SK-N-SH (cell line): ENCODE data around the gene EHBP1L1. TPM values are rescaled to one million over a fixed set of nuclear protein-coding genes. Genes with fewer than 3 reads are reported as not detected.

Experiments used
- CTCF ChIA-PET: fragments of 300-600, 350-600 bp; formaldehyde crosslinking; extraction: SDS; loops from one replicate; lab custom pipeline; 2021; lab: Yijun Ruan, JAX
- POLR2A ChIA-PET: fragments of 350-600 bp; sonication (Branson Sonifier 250); formaldehyde crosslinking; extraction: SDS; loops from one replicate; lab custom pipeline; 2020; ENCODE audit warnings: antibody characterized with exemption, inconsistent platforms; lab: Yijun Ruan, JAX
- DNase-seq: peaks from one replicate; pipeline ENCODE4 v3.0.0; 2012
- H2AFZ ChIP-seq: fragments of 200-600 bp; sonication (generic); 2 replicates; pipeline ENCODE4 v1.8.1; 2016; ENCODE audit warnings: antibody characterized with exemption, mild to moderate bottlenecking, low read depth
- H3F3A ChIP-seq: fragments of 200-600 bp; sonication (generic); replicated peaks from 2 replicates; pipeline ENCODE3; 2016; ENCODE audit warnings: antibody characterized with exemption, mild to moderate bottlenecking; ENCODE audit not compliant: insufficient read depth
- H3K27ac ChIP-seq, 2 experiments: fragments of 200-500 bp in 1 of 2; fragments of 200-600 bp in 1 of 2; sonication (Bioruptor generic) in 1 of 2; sonication (generic), shearing (Covaris generic) in 1 of 2; 2 replicates each; pipeline versions ENCODE4 v1.5.1 to v1.6.1; 2014 to 2016; ENCODE audit warnings: low read depth in 2 of 2, inconsistent platforms in 1 of 2, low read length in 1 of 2, mild to moderate bottlenecking in 1 of 2, mixed read lengths in 1 of 2
- H3K27me3 ChIP-seq: fragments of 200-600 bp; sonication (generic), shearing (Covaris generic); 2 replicates; pipeline ENCODE4 v1.6.1; 2016; ENCODE audit warnings: mixed run types; ENCODE audit not compliant: insufficient read depth
- H3K36me3 ChIP-seq, 2 experiments: fragments of 200-500 bp in 1 of 2; fragments of 200-600 bp in 1 of 2; sonication (Bioruptor generic) in 1 of 2; sonication (generic) in 1 of 2; replicated peaks in 1 of 2; 2 replicates each; pipeline versions ENCODE3 to v1.5.1; 2014 to 2016; ENCODE audit warnings: low read length in 1 of 2, mild to moderate bottlenecking in 1 of 2; ENCODE audit not compliant: insufficient read depth in 2 of 2, control insufficient read depth in 1 of 2
- H3K4me1 ChIP-seq, 2 experiments: fragments of 200-500 bp in 1 of 2; fragments of 200-600 bp in 1 of 2; sonication (Bioruptor generic) in 1 of 2; sonication (generic), shearing (Covaris generic) in 1 of 2; 2 replicates each; pipeline versions ENCODE4 v1.5.1 to v1.6.1; 2014 to 2016; ENCODE audit warnings: low read depth in 1 of 2, low read length in 1 of 2, mixed run types in 1 of 2; ENCODE audit not compliant: insufficient read depth in 2 of 2, control insufficient read depth in 1 of 2
- H3K4me2 ChIP-seq: fragments of 200-600 bp; sonication (generic), shearing (Covaris generic); 2 replicates; pipeline ENCODE4 v1.6.1; 2017; ENCODE audit warnings: mixed run types
- H3K4me3 ChIP-seq, 2 experiments: fragments of 200-500 bp in 1 of 2; fragments of 200-600 bp in 1 of 2; sonication (Bioruptor generic) in 1 of 2; sonication (generic), shearing (Covaris generic) in 1 of 2; 2 replicates each; pipeline versions ENCODE4 v1.5.1 to v1.8.1; 2014 to 2016; ENCODE audit warnings: low read depth in 2 of 2, inconsistent platforms in 1 of 2, low read length in 1 of 2, mild to moderate bottlenecking in 1 of 2, mixed read lengths in 1 of 2, moderate library complexity in 1 of 2
- H3K79me2 ChIP-seq: fragments of 200-600 bp; sonication (generic); 2 replicates; pipeline ENCODE4 v1.8.1; 2017; ENCODE audit warnings: mild to moderate bottlenecking; ENCODE audit not compliant: insufficient read depth
- H3K9ac ChIP-seq: fragments of 200-600 bp; sonication (generic); 2 replicates; pipeline ENCODE4 v1.6.1; 2017; ENCODE audit warnings: mixed run types
- H3K9me2 ChIP-seq: fragments of 200-600 bp; sonication (generic); 2 replicates; pipeline ENCODE4 v1.6.1; 2017; ENCODE audit warnings: mixed run types
- H3K9me3 ChIP-seq: fragments of 200-600 bp; sonication (generic); 2 replicates; pipeline ENCODE4 v1.6.1; 2017; ENCODE audit warnings: mixed run types, mild to moderate bottlenecking, moderate library complexity
- H4K20me1 ChIP-seq: fragments of 200-600 bp; sonication (generic); 2 replicates; pipeline ENCODE4 v1.6.1; 2017; ENCODE audit warnings: mild to moderate bottlenecking, mixed run types; ENCODE audit not compliant: insufficient read depth
- ELF1 ChIP-seq: IDR thresholded peaks from 2 replicates; pipeline ENCODE4 v1.4.0; 2012
- FOXM1 ChIP-seq: IDR thresholded peaks from 2 replicates; pipeline ENCODE4 v1.4.0; 2012; ENCODE audit warnings: low read depth, mild to moderate bottlenecking
- GABPA ChIP-seq: IDR thresholded peaks from 2 replicates; pipeline ENCODE4 v1.4.0; 2012; ENCODE audit warnings: low read depth, mild to moderate bottlenecking
- GATA2 ChIP-seq: sonication (generic); formaldehyde crosslinking; IDR thresholded peaks from 2 replicates; pipeline ENCODE4 v1.5.0; 2020; ENCODE audit warnings: mild to moderate bottlenecking, missing genetic modification reagents
- JUND ChIP-seq: IDR thresholded peaks from 2 replicates; pipeline ENCODE4 v1.4.0; 2012
- MEF2A ChIP-seq: IDR thresholded peaks from 2 replicates; pipeline ENCODE4 v1.4.0; 2012; ENCODE audit warnings: low read depth, borderline replicate concordance
- MXI1 ChIP-seq: IDR thresholded peaks from 2 replicates; pipeline ENCODE4 v1.6.1; 2012; ENCODE audit warnings: mild to moderate bottlenecking, low read depth, low read length, improper control_type of control experiment
- POLR2AphosphoS5 ChIP-seq: IDR thresholded peaks from 2 replicates; pipeline ENCODE4 v1.6.1; 2012; ENCODE audit warnings: low read depth, low read length
- RAD21 ChIP-seq: IDR thresholded peaks from 2 replicates; pipeline ENCODE4 v1.6.1; 2012; ENCODE audit warnings: mild to moderate bottlenecking, low read length
- RCOR1 ChIP-seq: fragments of 150-350 bp; IDR thresholded peaks from 2 replicates; pipeline ENCODE4 v1.6.1; 2017; ENCODE audit warnings: antibody characterized with exemption, low read length
- RXRA ChIP-seq: IDR thresholded peaks from 2 replicates; pipeline ENCODE4 v1.4.0; 2012; ENCODE audit warnings: low read depth, mild to moderate bottlenecking, borderline replicate concordance
- TAF1 ChIP-seq: IDR thresholded peaks from 2 replicates; pipeline ENCODE4 v1.6.1; 2012; ENCODE audit warnings: low read depth, mild to moderate bottlenecking, low read length, moderate library complexity, borderline replicate concordance
- TCF12 ChIP-seq: IDR thresholded peaks from 2 replicates; pipeline ENCODE4 v1.4.0; 2012
- USF1 ChIP-seq: IDR thresholded peaks from 2 replicates; pipeline ENCODE4 v1.4.0; 2012; ENCODE audit warnings: low read depth, borderline replicate concordance
- YY1 ChIP-seq: IDR thresholded peaks from 2 replicates; pipeline ENCODE4 v1.4.0; 2012; ENCODE audit warnings: low read depth, mild to moderate bottlenecking
- WGBS: methylation state at CpG from one replicate; pipeline ENCODE4 v1.1.6; 2017; ENCODE audit warnings: low lambda C conversion rate; 5-methylcytosine and 5-hydroxymethylcytosine counted together
- polyA plus RNA-seq, 3 experiments: library from polyadenylated mRNA; depleted of rRNA; stranded (reverse); fragments of >200 nt; gene quantifications; 2 replicates each; pipeline ENCODE4 v1.2.3, GENCODE V29; 2012
- TF ChIP-seq, protein P1 (sequence below): IDR thresholded peaks from 2 replicates; pipeline ENCODE4; 2012
- TF ChIP-seq, protein P2 (sequence below): fragments of 150-350 bp; IDR thresholded peaks from 2 replicates; pipeline ENCODE4 v1.6.1; 2016; ENCODE audit warnings: mild to moderate bottlenecking, low read depth, low read length
- TF ChIP-seq, protein P3 (sequence below): fragments of 150-350 bp; IDR thresholded peaks from 2 replicates; pipeline ENCODE4 v1.6.1; 2017; ENCODE audit warnings: antibody characterized with exemption, low read length, low read depth, borderline replicate concordance
- TF ChIP-seq, protein P4 (sequence below): IDR thresholded peaks from 2 replicates; pipeline ENCODE4 v1.6.1; 2012; ENCODE audit warnings: mild to moderate bottlenecking, low read depth, low read length, moderate library complexity

Gene EHBP1L1
- polyA plus RNA-seq, 1 of the 3 experiments (the other 2 are of a cell fraction), result 48.7 TPM

GRCh38 chr11:65554057-65554818 lies 21.6 kb upstream of the EHBP1L1 start:
- 0 out of 2 replicates have a peak overlapping the region, but pooled peaks have one; percentile 93 for H3K4me2 ChIP-seq
- no peaks in the 10 kb centered on the region for H3K9me2 ChIP-seq
- peaks cover 22 to 31% of the 10 kb centered on the region in 2 experiments for H3K36me3 ChIP-seq
- DNase-seq, result no peak
- H3K9me3 ChIP-seq, result no peaks in the 10 kb centered on the region
- no peak overlapping the region for H2AFZ ChIP-seq
- ChIA-PET CTCF (interaction anchor here (1.6 to 6.4 kb wide), 3 partner anchors 12 to 18 kb away, joined by 10 to 88 read pairs (median 53); partner anchors contain the start of gene FAM89B), POLR2A (no interaction called here)
- WGBS, result 94% methylated on average over 9 of the region's 27 CpGs
- no peak overlapping the region for H3K9ac ChIP-seq
- peaks cover 24 to 41% of the 10 kb centered on the region in 2 experiments; a peak in 3 of 4 replicates for H3K4me1 ChIP-seq
- H3K79me2 ChIP-seq, result peaks cover 53% of the 10 kb centered on the region
- H3K27me3 ChIP-seq, result no peaks in the 10 kb centered on the region
- TF ChIP-seq TAF1, result no peak
- TF ChIP-seq TCF12, result no peak
- TF ChIP-seq POLR2AphosphoS5, result no peak
- no peak for TF ChIP-seq RCOR1
- TF ChIP-seq RAD21, result no peak
- no peak for TF ChIP-seq ELF1
- TF ChIP-seq, protein P1, sequence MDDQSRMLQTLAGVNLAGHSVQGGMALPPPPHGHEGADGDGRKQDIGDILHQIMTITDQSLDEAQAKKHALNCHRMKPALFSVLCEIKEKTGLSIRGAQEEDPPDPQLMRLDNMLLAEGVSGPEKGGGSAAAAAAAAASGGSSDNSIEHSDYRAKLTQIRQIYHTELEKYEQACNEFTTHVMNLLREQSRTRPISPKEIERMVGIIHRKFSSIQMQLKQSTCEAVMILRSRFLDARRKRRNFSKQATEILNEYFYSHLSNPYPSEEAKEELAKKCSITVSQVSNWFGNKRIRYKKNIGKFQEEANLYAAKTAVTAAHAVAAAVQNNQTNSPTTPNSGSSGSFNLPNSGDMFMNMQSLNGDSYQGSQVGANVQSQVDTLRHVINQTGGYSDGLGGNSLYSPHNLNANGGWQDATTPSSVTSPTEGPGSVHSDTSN, result no peak
- TF ChIP-seq FOXM1, result no peak
- no peak for TF ChIP-seq RXRA
- no peak for TF ChIP-seq GABPA
- TF ChIP-seq YY1, result no peak
- no peak for TF ChIP-seq GATA2
- TF ChIP-seq, protein P2, sequence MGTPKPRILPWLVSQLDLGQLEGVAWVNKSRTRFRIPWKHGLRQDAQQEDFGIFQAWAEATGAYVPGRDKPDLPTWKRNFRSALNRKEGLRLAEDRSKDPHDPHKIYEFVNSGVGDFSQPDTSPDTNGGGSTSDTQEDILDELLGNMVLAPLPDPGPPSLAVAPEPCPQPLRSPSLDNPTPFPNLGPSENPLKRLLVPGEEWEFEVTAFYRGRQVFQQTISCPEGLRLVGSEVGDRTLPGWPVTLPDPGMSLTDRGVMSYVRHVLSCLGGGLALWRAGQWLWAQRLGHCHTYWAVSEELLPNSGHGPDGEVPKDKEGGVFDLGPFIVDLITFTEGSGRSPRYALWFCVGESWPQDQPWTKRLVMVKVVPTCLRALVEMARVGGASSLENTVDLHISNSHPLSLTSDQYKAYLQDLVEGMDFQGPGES, result no peak
- no peak for TF ChIP-seq JUND
- TF ChIP-seq MEF2A, result no peak
- TF ChIP-seq, protein P3, sequence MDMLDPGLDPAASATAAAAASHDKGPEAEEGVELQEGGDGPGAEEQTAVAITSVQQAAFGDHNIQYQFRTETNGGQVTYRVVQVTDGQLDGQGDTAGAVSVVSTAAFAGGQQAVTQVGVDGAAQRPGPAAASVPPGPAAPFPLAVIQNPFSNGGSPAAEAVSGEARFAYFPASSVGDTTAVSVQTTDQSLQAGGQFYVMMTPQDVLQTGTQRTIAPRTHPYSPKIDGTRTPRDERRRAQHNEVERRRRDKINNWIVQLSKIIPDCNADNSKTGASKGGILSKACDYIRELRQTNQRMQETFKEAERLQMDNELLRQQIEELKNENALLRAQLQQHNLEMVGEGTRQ, result no peak
- TF ChIP-seq USF1, result no peak
- TF ChIP-seq, protein P4, sequence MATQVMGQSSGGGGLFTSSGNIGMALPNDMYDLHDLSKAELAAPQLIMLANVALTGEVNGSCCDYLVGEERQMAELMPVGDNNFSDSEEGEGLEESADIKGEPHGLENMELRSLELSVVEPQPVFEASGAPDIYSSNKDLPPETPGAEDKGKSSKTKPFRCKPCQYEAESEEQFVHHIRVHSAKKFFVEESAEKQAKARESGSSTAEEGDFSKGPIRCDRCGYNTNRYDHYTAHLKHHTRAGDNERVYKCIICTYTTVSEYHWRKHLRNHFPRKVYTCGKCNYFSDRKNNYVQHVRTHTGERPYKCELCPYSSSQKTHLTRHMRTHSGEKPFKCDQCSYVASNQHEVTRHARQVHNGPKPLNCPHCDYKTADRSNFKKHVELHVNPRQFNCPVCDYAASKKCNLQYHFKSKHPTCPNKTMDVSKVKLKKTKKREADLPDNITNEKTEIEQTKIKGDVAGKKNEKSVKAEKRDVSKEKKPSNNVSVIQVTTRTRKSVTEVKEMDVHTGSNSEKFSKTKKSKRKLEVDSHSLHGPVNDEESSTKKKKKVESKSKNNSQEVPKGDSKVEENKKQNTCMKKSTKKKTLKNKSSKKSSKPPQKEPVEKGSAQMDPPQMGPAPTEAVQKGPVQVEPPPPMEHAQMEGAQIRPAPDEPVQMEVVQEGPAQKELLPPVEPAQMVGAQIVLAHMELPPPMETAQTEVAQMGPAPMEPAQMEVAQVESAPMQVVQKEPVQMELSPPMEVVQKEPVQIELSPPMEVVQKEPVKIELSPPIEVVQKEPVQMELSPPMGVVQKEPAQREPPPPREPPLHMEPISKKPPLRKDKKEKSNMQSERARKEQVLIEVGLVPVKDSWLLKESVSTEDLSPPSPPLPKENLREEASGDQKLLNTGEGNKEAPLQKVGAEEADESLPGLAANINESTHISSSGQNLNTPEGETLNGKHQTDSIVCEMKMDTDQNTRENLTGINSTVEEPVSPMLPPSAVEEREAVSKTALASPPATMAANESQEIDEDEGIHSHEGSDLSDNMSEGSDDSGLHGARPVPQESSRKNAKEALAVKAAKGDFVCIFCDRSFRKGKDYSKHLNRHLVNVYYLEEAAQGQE, result no peak
- no peak for TF ChIP-seq MXI1
- H3F3A ChIP-seq, result peaks cover 14% of the 10 kb centered on the region
- no peak overlapping the region for H3K27ac ChIP-seq
- peaks cover 21% of the 10 kb centered on the region for H4K20me1 ChIP-seq
- H3K4me3 ChIP-seq, result no peak overlapping the region
